ENCODE data around the gene LGR5.
A peak's percentile ranks its signal among the peaks of the same experiment; 100 is the strongest.

Gene LGR5

DNA sequence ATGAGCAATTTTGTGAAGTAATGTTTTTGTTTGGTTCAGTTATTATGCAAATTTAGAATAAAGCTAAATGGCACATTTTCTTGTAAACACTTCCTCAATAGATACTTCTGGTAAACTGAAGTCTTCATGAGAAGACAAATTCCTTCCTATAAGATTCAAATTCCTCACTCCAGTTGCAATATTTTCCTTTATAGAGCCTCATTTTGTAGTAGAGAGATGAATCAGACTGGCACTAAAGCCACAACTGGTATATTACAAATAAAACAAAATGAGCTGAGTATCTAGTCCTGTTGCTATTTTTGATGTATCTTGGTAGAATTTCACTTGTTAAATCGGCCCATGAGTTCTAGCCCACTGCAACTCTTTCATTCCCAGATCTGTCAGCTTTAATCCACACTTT lies 5.5 kb downstream of the LGR5 start:
- no peak for TF ChIP-seq GATA1 (IDR thresholded peaks at IDR 0.05; ENCODE audit: low read depth, low read length)
- no peak for TF ChIP-seq POLR2A (IDR thresholded peaks at IDR 0.05; ENCODE audit: low read length)
- DNase-seq, result no peak

DNA sequence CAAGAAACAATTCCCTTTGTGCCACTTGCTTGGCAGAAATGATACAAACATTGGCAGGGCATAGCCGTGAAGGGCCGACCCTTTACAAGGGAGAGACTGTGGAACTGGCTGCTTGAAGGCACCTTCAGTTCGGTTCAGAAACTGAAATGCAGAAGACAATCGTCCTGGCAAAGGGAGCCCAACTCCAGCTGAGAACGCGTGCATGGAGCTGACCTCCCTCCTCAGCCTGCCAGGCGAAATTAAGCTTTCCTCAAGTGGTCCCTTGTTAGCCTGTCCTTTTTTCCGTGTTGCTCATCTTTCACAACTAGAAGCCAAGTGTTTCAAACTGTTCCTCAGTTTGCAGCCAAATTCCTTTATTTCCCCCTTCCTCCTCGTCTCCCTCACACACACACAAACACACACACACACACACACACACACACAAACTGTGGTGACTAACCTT lies 8.1 kb downstream of the LGR5 start:
- DNase-seq, result no peak
- TF ChIP-seq GATA1 (IDR thresholded peaks at IDR 0.05; ENCODE audit: low read depth, low read length) (no peak), POLR2A (IDR thresholded peaks at IDR 0.05; ENCODE audit: low read length) (no peak)

DNA sequence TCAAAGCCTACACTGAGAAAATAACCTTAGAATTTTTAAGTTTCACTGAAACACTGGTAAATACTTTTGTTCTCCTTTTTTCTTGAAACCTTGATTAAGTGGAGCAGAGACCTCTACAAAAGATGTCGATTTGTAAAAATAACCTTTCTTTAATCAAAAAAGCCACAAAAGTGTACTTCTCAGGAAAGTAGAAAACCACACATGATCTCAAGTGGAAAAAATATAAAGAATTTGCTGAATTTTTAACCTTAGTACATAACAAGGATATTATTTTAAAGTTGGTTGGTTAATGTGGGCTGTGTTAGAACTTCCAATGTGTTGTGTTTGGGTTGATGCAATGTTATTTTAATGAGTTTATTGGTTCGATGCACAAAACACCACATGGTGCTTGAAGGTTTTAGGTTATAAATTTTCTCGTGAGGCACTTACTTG lies 8.6 kb downstream of the LGR5 start:
- no peak for TF ChIP-seq GATA1 (IDR thresholded peaks at IDR 0.05; ENCODE audit: low read depth, low read length)
- TF ChIP-seq POLR2A (IDR thresholded peaks at IDR 0.05; ENCODE audit: low read length), result no peak

DNA sequence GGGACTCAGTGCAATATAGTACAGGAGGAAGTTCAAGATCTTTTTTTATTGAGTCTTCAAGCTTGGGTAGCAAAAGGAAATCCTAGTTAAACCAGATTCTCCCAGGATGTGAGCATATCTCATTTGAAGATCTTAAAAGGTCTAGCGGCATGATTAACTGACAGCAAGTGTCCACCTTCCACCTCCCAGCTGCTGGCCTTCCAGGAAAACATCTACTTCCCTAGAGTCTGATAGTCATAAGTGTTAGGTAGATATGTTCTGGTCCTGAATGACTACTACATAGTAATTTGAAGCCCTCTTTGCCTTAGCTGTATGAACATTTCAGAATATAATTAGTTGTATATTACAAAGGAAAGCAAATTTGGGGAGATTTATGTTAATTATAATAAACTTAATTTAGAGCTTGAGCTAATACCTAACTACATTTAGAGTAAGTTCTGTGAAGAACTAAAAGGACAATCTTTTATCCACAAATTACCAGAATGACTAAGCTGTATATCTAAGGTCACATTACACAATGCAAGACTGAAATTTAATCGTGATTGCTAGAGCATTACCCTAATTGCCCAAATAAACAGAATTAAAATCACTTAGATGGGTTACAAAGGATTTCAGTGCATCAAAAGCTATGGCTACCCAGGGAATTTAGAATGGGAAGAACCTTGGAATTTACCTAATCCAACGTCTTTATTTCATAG lies 9.9 kb downstream of the LGR5 start:
- TF ChIP-seq GATA1 (IDR thresholded peaks at IDR 0.05; ENCODE audit: low read depth, low read length) (no peak), POLR2A (IDR thresholded peaks at IDR 0.05; ENCODE audit: low read length) (no peak)
- no peak for DNase-seq

More for the DNA sequence above, 8.6 kb downstream of the LGR5 start:
- DNase-seq, result no peak

DNA sequence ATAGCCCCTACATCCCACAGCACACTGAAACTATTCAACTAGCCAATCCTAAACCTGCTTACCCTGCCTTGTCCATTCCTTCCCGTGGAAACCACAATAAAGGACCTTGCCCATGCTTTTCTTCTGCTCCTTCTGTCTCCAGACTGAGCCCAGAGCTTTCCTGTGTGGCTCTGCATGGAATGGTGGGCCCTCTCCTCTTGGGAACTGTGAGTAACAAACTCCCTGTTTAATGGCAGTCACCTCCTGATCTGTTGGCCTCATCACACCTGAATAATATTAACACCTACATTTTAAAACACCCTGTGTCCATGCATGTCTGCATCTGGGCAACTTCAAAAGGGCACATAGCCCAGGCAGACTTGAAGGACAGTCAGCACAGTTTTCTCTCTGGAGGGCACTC lies 12.4 kb downstream of the LGR5 start:
- DNase-seq, result no peak
- TF ChIP-seq POLR2A (IDR thresholded peaks at IDR 0.05; ENCODE audit: low read length), result no peak
- no peak for TF ChIP-seq GATA1 (IDR thresholded peaks at IDR 0.05; ENCODE audit: low read depth, low read length)

DNA sequence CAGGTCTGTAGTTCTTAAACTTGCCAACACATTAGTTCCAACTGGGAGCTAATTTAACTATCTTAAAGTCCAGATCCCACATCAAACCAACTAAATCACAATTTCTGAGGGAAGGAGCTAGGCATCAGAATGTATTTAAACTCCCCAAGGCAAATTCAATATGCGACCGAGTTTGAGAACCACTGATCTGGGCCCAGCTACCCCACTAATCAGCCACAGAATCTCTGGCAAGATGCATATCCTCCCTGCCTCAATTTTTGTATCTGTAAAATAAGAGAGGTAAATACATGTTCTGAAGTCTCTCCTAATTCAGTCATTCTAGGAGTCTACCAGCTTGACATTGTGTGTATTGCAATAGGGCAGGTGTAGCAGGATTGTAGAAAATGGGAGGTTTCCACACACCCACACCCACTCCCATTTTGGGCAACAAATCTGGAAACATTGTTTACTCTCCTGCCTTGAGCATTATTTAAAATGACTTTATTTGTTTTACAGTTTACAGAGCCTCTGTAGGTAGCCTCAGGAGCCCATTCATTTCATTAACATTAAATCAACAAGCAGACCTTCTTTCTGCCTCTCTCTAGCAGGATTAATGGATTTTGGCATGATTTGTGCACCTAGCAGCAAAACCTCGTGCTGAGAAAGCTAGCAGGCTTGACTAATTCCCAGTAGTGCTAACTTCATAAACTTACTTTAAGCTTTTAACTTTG lies 15.6 kb downstream of the LGR5 start:
- TF ChIP-seq GATA1 (IDR thresholded peaks at IDR 0.05; ENCODE audit: low read depth, low read length) (no peak), POLR2A (IDR thresholded peaks at IDR 0.05; ENCODE audit: low read length) (no peak)

DNA sequence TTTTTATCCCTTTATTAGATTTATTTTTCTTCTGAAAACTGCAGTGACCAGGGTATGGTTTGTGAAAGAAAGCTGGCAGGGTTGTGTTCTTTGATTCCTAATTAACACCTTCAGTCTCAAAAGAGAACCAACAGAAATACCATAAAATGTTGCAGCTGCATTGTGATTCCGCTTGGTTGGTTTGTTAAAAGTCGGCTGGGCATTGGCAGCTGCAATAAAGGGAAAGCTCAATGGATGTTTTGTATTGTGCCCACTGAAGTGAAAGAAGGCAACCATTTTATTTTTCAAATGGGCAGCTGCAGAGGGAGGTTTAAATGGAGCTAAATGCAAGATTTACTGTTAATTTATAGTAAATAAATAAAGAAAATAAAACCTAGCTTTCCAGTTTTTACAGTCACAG lies 16.7 kb downstream of the LGR5 start:
- no peak for TF ChIP-seq POLR2A (IDR thresholded peaks at IDR 0.05; ENCODE audit: low read length)
- TF ChIP-seq GATA1 (IDR thresholded peaks at IDR 0.05; ENCODE audit: low read depth, low read length), result no peak
- DNase-seq, result no peak

More for the DNA sequence above, 15.6 kb downstream of the LGR5 start:
- no peak for DNase-seq

DNA sequence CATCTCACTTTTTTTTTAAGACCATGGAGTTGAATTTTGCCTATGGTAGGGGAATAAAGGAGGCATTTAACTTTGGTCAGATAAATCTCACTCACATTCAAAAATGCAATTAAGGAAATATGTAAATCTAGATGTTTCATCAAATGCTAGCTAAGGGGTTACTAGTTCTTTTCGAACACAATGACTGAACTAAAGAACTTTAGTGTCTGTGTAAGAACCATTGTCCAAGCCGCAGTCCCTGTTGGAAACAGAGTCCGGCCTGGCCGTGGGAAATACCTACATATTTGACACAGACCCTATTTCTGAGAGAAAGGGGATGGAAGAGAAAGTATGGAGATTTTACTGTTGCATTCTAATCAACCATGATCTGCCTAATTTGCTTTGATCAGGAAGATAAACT lies 17.4 kb downstream of the LGR5 start:
- no peak for TF ChIP-seq POLR2A (IDR thresholded peaks at IDR 0.05; ENCODE audit: low read length)
- no peak for TF ChIP-seq GATA1 (IDR thresholded peaks at IDR 0.05; ENCODE audit: low read depth, low read length)
- no peak for DNase-seq

DNA sequence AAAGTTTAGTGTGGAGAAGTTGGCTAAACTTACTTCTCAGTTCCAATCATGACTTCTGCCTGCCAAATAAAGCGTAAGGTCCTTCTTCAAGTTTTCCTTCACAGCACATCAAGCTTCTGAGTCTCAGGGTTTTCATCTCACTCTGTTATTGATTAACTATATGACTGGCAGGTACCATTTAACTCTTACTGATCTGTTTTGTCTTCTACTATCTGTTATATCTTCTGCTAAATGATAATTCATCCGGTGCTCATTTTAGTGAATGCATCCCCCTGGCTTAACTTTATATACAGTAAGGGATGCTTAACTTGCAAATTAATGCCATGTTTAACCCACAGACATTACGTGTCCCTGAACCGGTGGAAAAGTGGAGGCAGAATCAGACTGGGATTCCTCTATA lies 20.7 kb downstream of the LGR5 start:
- DNase-seq, result no peak
- TF ChIP-seq GATA1 (IDR thresholded peaks at IDR 0.05; ENCODE audit: low read depth, low read length), result no peak
- no peak for TF ChIP-seq POLR2A (IDR thresholded peaks at IDR 0.05; ENCODE audit: low read length)

DNA sequence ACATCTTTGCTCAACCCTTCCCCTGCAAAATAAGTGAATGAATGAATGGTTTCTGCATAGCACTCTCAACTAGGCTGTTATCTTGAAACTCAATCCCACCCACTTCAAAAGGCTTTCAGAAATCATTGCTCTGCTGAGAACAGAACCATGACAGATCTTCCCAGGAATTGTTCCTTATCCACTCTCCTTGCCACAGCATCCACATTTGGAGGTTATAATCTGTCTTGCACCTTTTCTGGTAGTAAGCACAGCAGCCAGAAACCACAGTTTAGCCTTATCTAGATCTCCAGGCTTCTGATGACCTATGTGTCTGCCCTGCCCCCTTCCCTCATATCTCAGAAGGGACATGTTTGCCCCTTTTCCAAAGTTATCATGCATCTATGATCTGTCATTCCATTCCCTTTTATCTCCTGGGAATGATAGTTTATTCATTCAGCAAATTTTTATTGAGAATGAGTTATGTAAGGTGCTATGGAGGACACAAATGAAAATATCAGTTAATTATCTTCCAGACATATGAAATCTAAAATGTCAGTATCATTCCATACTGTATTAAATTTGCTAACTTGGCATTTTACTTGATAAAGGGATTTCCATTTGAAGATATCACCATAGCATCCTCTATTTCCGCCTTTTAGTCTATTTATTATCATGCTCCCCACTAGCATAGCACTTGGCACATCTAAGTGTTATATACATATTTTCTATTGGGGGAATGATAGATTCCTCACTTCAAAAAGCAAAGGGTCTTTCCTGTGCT lies 21.4 kb downstream of the LGR5 start:
- DNase-seq, result peak in 1 of 2 experiments; percentile 31
- TF ChIP-seq GATA1 (IDR thresholded peaks at IDR 0.05; ENCODE audit: low read depth, low read length), result no peak
- TF ChIP-seq POLR2A (IDR thresholded peaks at IDR 0.05; ENCODE audit: low read length), result no peak

DNA sequence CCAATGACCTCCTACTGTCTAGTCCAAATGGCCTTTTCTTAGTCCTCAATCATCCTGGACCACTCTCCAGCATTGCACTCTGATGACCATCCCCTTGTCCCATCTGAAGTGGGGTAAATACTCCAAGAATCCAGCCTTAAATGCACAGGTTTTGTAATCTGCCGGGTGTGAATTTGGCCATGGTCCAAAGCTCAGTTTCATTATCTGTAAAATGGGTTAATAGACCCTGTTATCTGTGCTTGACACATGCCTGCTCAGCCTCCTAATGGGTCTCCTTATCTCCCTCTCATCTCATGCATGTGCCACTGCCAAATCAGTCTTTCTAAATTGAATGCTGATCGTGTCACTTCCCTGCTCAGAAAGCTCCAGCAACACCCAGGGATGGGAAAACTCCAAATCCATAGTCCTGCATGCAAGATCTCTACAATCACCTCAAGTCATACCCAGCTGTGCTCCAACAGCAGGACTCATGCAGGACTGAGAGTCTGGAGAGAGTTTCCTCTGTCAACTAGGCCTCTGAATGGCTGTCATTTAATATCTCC lies 22.3 kb downstream of the LGR5 start:
- TF ChIP-seq POLR2A (IDR thresholded peaks at IDR 0.05; ENCODE audit: low read length) (no peak), GATA1 (IDR thresholded peaks at IDR 0.05; ENCODE audit: low read depth, low read length) (no peak)
- peak in 1 of 2 experiments; percentile 14 for DNase-seq

DNA sequence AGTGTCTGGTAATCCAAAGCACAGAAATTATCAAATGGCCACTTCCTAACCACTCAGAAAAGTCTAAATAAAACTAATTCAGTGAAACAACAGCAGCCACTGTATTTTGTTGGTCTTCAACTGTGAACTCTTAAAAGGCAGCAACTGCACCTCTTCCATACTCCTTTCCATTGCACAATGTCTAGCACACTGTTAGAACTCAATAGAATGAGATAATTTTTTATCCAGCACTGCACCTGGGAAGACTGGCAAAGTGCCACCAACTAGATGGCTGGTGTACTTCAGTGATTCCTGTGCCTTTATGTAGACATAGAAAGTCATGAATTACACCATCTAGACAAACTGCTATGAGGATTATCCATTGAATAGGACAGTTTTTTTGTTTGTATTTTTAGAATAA lies 26.2 kb downstream of the LGR5 start:
- TF ChIP-seq GATA1 (IDR thresholded peaks at IDR 0.05; ENCODE audit: low read depth, low read length) (no peak), POLR2A (IDR thresholded peaks at IDR 0.05; ENCODE audit: low read length) (no peak)
- peak; percentile 76 to 77 for DNase-seq

DNA sequence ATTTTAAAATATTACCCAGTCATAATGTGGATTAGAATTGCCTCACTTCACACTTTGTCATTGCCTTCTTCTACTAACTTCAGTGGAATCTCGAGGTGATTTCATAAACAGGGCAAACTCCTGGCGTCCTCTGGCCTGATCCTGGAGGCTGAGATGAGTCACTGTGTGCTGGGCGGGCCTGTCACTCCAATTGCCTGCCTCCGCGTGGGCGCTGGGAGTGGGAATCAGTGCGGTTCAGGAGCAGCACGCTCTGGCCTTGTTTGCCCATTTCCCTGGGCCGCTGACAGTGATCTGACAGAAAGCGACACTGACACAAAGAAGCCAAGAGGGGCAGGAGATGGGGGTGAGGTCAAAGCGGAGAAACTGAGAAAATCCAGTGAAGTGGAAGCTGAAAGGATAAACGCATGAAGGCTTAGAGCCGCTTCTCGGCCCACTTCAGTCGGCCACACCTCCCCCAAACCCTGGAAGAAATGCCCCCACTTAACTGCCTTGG lies 29.7 kb downstream of the LGR5 start:
- DNase-seq, result no peak
- TF ChIP-seq POLR2A (IDR thresholded peaks at IDR 0.05; ENCODE audit: low read length) (no peak), GATA1 (IDR thresholded peaks at IDR 0.05; ENCODE audit: low read depth, low read length) (no peak)

DNA sequence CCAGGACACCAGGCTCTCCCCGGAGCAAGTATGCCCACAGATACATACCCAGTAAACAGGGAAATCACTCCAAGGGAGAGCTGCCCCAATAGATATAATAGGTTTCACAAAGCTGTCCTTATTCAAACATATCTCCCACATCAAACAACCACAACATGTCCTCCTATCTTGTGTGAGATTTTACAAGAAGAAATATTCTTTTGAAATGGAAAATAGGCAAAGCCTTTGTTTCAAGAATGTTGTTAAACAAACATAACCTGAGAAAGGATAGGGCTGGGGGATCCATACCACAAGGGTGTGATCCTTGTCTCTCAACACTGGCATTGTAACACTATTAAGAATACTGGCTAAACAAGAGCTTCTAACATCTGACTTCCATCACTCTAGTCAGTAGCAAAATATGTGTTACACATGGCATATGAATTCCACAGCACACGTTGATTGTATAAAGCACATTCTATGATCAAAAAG lies 32.9 kb downstream of the LGR5 start:
- TF ChIP-seq POLR2A (IDR thresholded peaks at IDR 0.05; ENCODE audit: low read length) (no peak), GATA1 (IDR thresholded peaks at IDR 0.05; ENCODE audit: low read depth, low read length) (no peak)
- DNase-seq, result no peak

All from erythroblast (primary cell).